Activated T-helper 2 cell treated with anti-CD3 and anti-CD28 coated beads, Interferon-gamma antibody, Interleukin-2, Interleukin-4, amounts not matched to agents 10 μg/mL and 5 μg/mL and 100 μg/mL, durations not matched to agents 14 hours and 24 hours and 36 hours (primary cell): Measurements from ENCODE around the gene TMCO4. TPM values are rescaled to one million over a fixed set of nuclear protein-coding genes. Genes with fewer than 3 reads are reported as not detected.

Experiments used
- DNase-seq: peaks from one replicate; pipeline ENCODE4 v3.0.0; 2021; ENCODE audit warnings: low spot score
- H3K27ac Mint-ChIP-seq: one replicate; pipeline ENCODE4 v1.8.0; 2021; ENCODE audit warnings: mixed read lengths
- H3K27me3 Mint-ChIP-seq: one replicate; pipeline ENCODE4 v1.8.0; 2021; ENCODE audit warnings: low read depth, mixed read lengths
- H3K36me3 Mint-ChIP-seq: one replicate; pipeline ENCODE4 v1.8.0; 2021; ENCODE audit warnings: low read depth, mixed read lengths
- H3K4me1 Mint-ChIP-seq: one replicate; pipeline ENCODE4 v1.8.0; 2021; ENCODE audit warnings: low read depth, mixed read lengths
- H3K4me3 Mint-ChIP-seq: one replicate; pipeline ENCODE4 v1.8.0; 2021; ENCODE audit warnings: low read depth, mild to moderate bottlenecking, moderate library complexity, mixed read lengths
- H3K9me3 Mint-ChIP-seq: one replicate; pipeline ENCODE4 v1.8.0; 2021; ENCODE audit warnings: mixed read lengths
- intact Hi-C: fragments of 100-400 bp; cut with micrococcal nuclease; formaldehyde crosslinking; loops from one replicate; pipeline ENCODE4 v1.15.1; 2023
- total RNA-seq: library from RNA; stranded (reverse); gene quantifications from 2 replicates; pipeline ENCODE4 v1.2.3, GENCODE V29; 2022

The TMCO4 gene
- total RNA-seq, 1 donor from 2014 or later, result 12.9 TPM

DNA sequence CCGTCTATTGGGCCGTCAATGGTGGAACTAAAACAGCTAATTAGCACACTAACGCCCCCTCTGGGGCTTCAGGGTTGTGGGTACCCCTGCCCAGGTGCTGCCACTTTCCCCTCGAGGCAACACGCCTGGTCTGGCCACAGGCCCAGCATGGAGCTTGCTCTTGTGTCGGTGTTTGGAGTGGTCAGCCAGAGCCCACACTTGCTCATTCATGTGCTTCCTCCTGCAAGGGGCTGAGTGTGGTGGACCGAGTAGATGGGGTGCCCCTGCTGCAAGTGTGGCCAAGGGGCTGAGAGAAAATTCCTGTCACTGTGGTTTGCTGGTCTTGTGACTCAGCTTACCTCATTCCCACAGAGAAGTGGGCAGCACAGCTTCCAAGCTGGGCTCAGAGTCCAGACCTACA lies 109.4 kb downstream of the TMCO4 start:
- Mint-ChIP-seq H3K27ac (no peak overlapping the region), H3K27me3 (no peaks in the 10 kb centered on the region), H3K4me3 (no peak overlapping the region), H3K9me3 (peaks cover 4% of the 10 kb centered on the region), H3K4me1 (no peaks in the 10 kb centered on the region), H3K36me3 (peaks cover 22% of the 10 kb centered on the region)
- DNase-seq, result no peak
- intact Hi-C loops, result no loop called here

- Mint-ChIP-seq H3K27ac (no peak overlapping the region), H3K9me3 (peaks cover 4% of the 10 kb centered on the region), H3K36me3 (peaks cover 22% of the 10 kb centered on the region), H3K4me3 (no peak overlapping the region), H3K27me3 (no peaks in the 10 kb centered on the region), H3K4me1 (no peaks in the 10 kb centered on the region)
- intact Hi-C loops, result no loop called here
- DNase-seq, result no peak
Measured at GRCh38 chr1:19689856-19690255, 109.9 kb downstream of the TMCO4 start.

DNA sequence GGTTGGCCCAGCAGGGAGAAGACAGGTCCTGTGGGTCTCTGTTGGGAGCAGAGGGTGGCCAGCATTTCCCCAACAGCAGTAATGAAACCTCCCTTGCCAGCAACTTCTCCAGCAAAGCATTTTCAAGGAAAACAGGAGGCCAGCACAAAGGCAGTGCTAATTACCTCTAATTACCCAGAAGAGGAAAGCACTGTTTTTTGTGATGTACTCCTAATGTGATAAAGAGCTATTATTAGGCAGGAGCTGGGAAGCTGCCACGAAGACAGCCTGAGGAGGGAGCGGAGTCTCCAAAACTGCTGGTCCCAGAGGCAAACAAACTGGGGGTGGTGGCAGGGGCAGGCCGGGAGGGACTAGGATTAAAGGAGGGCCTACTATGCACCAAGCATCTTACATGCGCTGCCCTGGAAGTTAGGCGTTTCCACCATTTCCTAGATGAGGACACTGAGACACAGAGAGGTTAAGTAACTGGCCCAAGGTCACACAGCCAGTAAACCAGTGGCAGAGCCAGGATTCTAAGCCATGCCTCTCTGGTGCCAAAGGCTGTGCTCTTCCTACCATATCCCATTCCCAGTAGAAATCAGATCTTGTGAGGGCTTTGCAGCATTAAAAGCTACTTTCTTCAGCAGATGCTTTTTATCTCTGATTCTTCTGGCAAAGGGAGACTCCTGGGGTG lies 110.5 kb downstream of the TMCO4 start:
- intact Hi-C loops, result no loop called here
- H3K27ac Mint-ChIP-seq, result no peak overlapping the region
- H3K4me3 Mint-ChIP-seq, result no peak overlapping the region
- H3K4me1 Mint-ChIP-seq, result no peaks in the 10 kb centered on the region
- no peaks in the 10 kb centered on the region for H3K27me3 Mint-ChIP-seq
- DNase-seq, result no peak
- peaks cover 22% of the 10 kb centered on the region for H3K36me3 Mint-ChIP-seq
- peaks cover 4% of the 10 kb centered on the region for H3K9me3 Mint-ChIP-seq

DNA sequence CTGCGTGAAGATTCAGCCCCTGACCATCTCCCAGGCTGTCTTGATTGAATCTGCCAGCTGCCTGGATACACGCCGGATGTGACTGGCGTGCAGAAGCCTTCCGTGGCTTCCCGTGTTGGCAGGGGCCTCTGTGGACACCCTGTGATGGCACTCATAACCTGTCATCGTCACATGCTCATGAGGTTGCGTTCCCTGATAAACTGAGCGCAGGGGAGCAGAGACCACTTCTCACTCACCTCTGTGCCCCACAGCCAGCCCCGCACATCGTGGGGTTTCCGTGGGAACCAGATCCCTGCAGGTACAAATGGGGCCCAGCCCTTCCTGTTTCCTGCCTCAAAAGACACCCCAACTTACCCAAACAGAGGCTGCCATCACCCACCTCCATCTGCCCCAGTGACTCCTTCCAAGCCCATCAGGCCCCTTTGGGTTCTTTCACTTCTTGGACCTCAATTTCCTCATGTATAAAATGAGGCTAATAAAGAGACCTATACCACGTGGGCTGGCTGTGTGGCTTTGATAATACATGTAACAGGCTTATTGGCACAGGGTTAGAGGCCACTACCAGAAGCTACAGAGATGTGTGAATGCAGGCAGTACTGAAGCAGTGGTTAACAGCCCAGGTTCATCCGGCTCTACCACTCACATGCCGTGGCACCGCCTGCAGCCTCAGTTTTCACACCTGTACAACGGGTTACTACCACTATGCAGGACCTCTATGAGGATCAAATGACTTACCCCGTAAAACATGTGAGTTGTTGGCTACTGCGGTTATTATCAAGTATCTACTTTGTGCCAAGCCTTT lies 111.5 kb downstream of the TMCO4 start:
- Mint-ChIP-seq H3K4me3 (no peak overlapping the region), H3K27ac (no peak overlapping the region), H3K27me3 (no peaks in the 10 kb centered on the region), H3K9me3 (peaks cover 4% of the 10 kb centered on the region), H3K4me1 (no peaks in the 10 kb centered on the region), H3K36me3 (peaks cover 22% of the 10 kb centered on the region)
- DNase-seq, result no peak
- intact Hi-C loops, result no loop called here

DNA sequence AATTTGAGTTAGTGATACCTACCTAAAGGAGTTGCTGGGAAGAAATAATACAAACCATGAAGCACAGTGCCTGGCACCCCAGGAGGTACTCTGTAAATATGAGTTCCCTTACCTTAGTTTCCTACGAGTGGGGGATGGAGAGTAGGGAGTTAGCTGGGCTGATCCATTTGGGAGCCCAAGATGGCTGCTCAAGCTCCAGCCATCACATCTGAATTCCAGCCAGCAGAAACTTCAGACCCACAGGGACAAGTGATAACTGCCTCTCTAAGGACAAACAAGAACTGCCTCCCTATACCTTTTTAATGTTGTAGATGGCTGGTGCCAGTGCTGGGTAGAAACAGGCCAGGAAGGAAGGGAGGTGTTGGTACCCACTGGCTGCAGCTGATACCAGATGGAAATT lies 112.3 kb downstream of the TMCO4 start:
- H3K9me3 Mint-ChIP-seq, result peaks cover 4% of the 10 kb centered on the region
- no peaks in the 10 kb centered on the region for H3K4me1 Mint-ChIP-seq
- H3K27me3 Mint-ChIP-seq, result no peaks in the 10 kb centered on the region
- H3K36me3 Mint-ChIP-seq, result peaks cover 22% of the 10 kb centered on the region
- intact Hi-C loops, result no loop called here
- no peak overlapping the region for H3K4me3 Mint-ChIP-seq
- no peak for DNase-seq
- no peak overlapping the region for H3K27ac Mint-ChIP-seq

DNA sequence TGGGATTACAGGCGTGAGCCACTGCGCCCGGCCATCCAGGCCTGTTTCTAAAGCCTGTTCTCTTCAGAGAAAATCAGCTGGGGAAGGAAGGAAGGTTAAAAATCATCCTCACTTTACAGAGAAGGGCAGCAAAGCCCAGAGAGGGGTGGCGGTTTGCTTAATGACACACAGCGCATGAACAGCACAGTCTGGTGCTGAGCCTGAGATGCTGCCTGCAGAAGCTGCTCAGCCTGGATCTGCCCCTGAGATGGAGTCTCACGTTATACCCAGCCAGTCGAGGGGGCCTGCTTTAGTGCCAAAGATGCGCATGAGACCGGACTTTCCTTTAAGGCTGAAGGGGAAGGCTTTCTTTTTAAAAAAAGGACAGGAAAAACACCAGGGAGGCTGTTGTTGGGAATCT lies 113.7 kb downstream of the TMCO4 start:
- Mint-ChIP-seq H3K4me3 (no peak overlapping the region), H3K4me1 (no peaks in the 10 kb centered on the region), H3K36me3 (peaks cover 10% of the 10 kb centered on the region), H3K9me3 (peaks cover 4% of the 10 kb centered on the region), H3K27ac (no peak overlapping the region), H3K27me3 (no peaks in the 10 kb centered on the region)
- intact Hi-C loops, result no loop called here
- DNase-seq, result no peak

DNA sequence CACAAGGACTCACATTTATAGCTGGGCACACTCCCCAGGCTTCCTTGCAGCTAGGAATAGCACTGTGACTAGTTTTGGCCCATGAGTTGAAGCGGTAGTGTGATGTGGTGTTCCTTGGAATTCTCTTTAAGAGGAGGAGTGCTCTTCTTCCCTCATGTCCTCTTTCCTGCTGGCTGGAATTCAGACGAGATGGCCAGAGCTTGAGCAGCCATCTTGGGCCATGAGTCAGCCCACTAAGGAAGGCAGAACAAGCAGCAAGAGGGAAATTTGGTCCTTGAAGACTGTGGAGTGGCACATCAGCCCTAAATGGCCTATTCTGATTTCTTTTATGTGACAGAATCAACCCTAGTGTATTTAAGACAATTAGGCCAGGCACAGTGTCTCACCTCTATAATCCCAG lies 115.0 kb downstream of the TMCO4 start:
- Mint-ChIP-seq H3K27me3 (no peaks in the 10 kb centered on the region), H3K36me3 (peaks cover 3% of the 10 kb centered on the region), H3K27ac (no peak overlapping the region), H3K4me3 (no peak overlapping the region), H3K4me1 (no peaks in the 10 kb centered on the region), H3K9me3 (no peaks in the 10 kb centered on the region)
- DNase-seq, result no peak
- intact Hi-C loops, result no loop called here

GRCh38 chr1:19683351-19683750 lies 116.4 kb downstream of the TMCO4 start:
- H3K4me1 Mint-ChIP-seq, result no peaks in the 10 kb centered on the region
- intact Hi-C loops, result no loop called here
- H3K36me3 Mint-ChIP-seq, result peaks cover 3% of the 10 kb centered on the region
- H3K4me3 Mint-ChIP-seq, result no peak overlapping the region
- H3K9me3 Mint-ChIP-seq, result no peaks in the 10 kb centered on the region
- H3K27me3 Mint-ChIP-seq, result no peaks in the 10 kb centered on the region
- no peak overlapping the region for H3K27ac Mint-ChIP-seq
- no peak for DNase-seq

DNA sequence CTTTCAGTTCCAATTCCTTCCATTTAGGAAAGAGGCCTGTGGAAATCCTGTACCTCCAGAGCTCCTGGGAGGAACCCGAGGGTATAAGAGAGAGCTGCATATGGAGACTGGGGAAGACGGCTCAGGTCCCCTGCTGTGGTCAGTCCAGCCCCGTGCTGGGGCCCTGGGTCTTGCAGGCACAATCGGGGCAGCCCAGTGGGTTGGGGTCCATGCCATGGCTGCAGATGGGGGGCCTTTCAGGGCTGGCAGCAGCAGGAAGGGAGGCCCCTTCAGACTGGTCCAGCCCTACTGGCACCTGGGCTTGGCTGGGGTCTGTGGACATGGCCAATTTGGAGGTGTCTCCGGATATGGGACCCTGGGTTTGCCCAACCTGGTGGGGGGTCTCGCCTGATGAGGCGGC lies 116.8 kb downstream of the TMCO4 start:
- Mint-ChIP-seq H3K4me3 (no peak overlapping the region), H3K4me1 (no peaks in the 10 kb centered on the region), H3K27ac (no peak overlapping the region), H3K9me3 (no peaks in the 10 kb centered on the region), H3K36me3 (no peaks in the 10 kb centered on the region), H3K27me3 (no peaks in the 10 kb centered on the region)
- intact Hi-C loops, result no loop called here
- no peak for DNase-seq

- Mint-ChIP-seq H3K27ac (no peak overlapping the region), H3K4me1 (no peaks in the 10 kb centered on the region)
Measured at GRCh38 chr1:19682257-19682656, 117.5 kb downstream of the TMCO4 start.

DNA sequence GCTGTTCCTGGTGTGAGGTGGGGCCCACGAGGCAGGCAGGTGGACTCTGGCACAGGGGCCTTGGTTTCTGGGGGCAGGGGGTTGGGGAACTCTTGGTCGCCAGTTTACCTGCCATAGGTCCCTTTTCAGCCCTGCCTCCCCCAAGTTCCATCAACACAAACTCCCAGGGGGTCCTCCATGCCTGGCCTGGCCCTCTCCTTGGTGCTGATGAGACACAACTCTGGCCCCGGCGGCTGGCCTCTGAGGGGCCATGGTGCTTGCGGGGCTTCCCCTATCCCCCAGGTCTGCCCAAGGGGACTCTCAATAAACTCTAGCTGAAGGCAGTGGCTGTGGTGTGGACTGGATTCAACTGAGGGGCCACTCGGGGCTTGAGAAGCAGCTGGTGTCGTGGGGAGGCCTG lies 119.1 kb downstream of the TMCO4 start:
- no peak overlapping the region for H3K4me3 Mint-ChIP-seq
- intact Hi-C loops, result no loop called here
- no peaks in the 10 kb centered on the region for H3K9me3 Mint-ChIP-seq
- no peaks in the 10 kb centered on the region for H3K36me3 Mint-ChIP-seq
- H3K4me1 Mint-ChIP-seq, result no peaks in the 10 kb centered on the region
- peaks cover 2% of the 10 kb centered on the region for H3K27me3 Mint-ChIP-seq
- H3K27ac Mint-ChIP-seq, result no peak overlapping the region
- DNase-seq, result no peak

More at GRCh38 chr1:19682257-19682656, 117.5 kb downstream of the TMCO4 start:
- no peaks in the 10 kb centered on the region for H3K36me3 Mint-ChIP-seq
- H3K27me3 Mint-ChIP-seq, result no peaks in the 10 kb centered on the region
- intact Hi-C loops, result no loop called here
- DNase-seq, result no peak
- H3K9me3 Mint-ChIP-seq, result no peaks in the 10 kb centered on the region
- no peak overlapping the region for H3K4me3 Mint-ChIP-seq

- intact Hi-C loops, result no loop called here
- no peaks in the 10 kb centered on the region for H3K4me1 Mint-ChIP-seq
- H3K9me3 Mint-ChIP-seq, result no peaks in the 10 kb centered on the region
- H3K36me3 Mint-ChIP-seq, result no peaks in the 10 kb centered on the region
- H3K27me3 Mint-ChIP-seq, result peaks cover 2% of the 10 kb centered on the region
- DNase-seq, result no peak
- no peak overlapping the region for H3K27ac Mint-ChIP-seq
- H3K4me3 Mint-ChIP-seq, result no peak overlapping the region
Measured at GRCh38 chr1:19679691-19680090, 120.0 kb downstream of the TMCO4 start.

DNA sequence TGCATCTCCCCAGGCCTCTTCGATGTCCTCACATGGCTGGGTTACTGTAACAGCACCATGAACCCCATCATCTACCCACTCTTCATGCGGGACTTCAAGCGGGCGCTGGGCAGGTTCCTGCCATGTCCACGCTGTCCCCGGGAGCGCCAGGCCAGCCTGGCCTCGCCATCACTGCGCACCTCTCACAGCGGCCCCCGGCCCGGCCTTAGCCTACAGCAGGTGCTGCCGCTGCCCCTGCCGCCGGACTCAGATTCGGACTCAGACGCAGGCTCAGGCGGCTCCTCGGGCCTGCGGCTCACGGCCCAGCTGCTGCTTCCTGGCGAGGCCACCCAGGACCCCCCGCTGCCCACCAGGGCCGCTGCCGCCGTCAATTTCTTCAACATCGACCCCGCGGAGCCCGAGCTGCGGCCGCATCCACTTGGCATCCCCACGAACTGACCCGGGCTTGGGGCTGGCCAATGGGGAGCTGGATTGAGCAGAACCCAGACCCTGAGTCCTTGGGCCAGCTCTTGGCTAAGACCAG lies 120.7 kb downstream of the TMCO4 start:
- intact Hi-C loops, result no loop called here
- no peak for DNase-seq
- Mint-ChIP-seq H3K9me3 (no peaks in the 10 kb centered on the region), H3K4me3 (no peak overlapping the region), H3K27me3 (peaks cover 2% of the 10 kb centered on the region), H3K27ac (no peak overlapping the region), H3K36me3 (no peaks in the 10 kb centered on the region), H3K4me1 (no peaks in the 10 kb centered on the region)
